Panc1 (cell line): ENCODE results near the gene TPST2.

Experiments
- CTCF ChIP-seq: fragments of 450-650 bp; IDR thresholded peaks from 2 replicates; pipeline ENCODE4 v1.5.1; 2017; ENCODE audit warnings: mild to moderate bottlenecking
- POLR2AphosphoS5 ChIP-seq: IDR thresholded peaks from 2 replicates; pipeline ENCODE4 v1.6.1; 2012; ENCODE audit warnings: mild to moderate bottlenecking, low read depth, low read length, moderate library complexity
- REST ChIP-seq, 2 experiments: IDR thresholded peaks; 2 replicates each; pipeline ENCODE4 v1.6.1; 2011 to 2012; ENCODE audit warnings: low read depth in 2 of 2, control low read depth in 1 of 2, low read length in 1 of 2, mild to moderate bottlenecking in 1 of 2, moderate library complexity in 1 of 2; ENCODE audit not compliant: insufficient read depth in 1 of 2
- SIN3A ChIP-seq: IDR thresholded peaks from 2 replicates; pipeline ENCODE4 v1.6.1; 2012; ENCODE audit warnings: low read depth, mild to moderate bottlenecking, low read length, moderate library complexity, borderline replicate concordance; ENCODE audit not compliant: insufficient read depth

- TF ChIP-seq CTCF (no peak), REST (IDR thresholded peaks at IDR 0.05; ENCODE audit: insufficient read depth in 1 of 2, low read depth in 2 of 2, low read length in 1 of 2) (no peak), POLR2AphosphoS5 (no peak), SIN3A (no peak)
Observed at GRCh38 chr22:26580240-26580962, 9.5 kb downstream of the TPST2 start.
